ENCODE measurements around the gene RDH14. TPM values are rescaled to one million over a fixed set of nuclear protein-coding genes. Genes with fewer than 3 reads are reported as not detected.

Gene RDH14
- polyA plus RNA-seq, 1 experiment, result 25.1 TPM

DNA sequence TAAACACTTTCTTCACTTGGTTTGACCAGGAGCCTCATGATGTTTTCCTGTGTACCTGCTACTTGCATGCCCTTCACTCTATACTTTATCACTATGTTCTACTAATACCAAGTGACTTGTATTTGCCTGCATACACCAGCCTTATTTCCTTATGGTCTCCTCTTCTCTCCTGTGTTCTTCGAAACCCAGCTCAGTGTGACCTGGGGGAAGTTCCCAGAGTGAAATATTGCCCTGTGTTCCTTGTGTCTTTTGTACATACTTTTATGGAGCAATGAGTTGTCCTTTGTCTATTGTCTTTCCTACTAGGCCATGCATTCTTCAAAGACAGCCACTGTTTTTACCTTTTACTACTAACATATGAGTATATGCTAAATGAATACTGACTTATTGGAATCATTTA, 28.3 kb upstream of the RDH14 start:
- Histone ChIP-seq H3K4me3 (ENCODE audit: low read depth, low read length) (no peak overlapping the region), H3K27ac (ENCODE audit: low read depth, low read length) (no peak overlapping the region), H3K27me3 (ENCODE audit: control insufficient read depth, insufficient read depth, low read length) (no peaks in the 10 kb centered on the region), H3K9me3 (ENCODE audit: control insufficient read depth, insufficient read depth, low read length) (peaks cover 22% of the 10 kb centered on the region)
- DNase-seq (ENCODE audit: low read depth, low spot score), result no peak
- TF ChIP-seq, protein P1, sequence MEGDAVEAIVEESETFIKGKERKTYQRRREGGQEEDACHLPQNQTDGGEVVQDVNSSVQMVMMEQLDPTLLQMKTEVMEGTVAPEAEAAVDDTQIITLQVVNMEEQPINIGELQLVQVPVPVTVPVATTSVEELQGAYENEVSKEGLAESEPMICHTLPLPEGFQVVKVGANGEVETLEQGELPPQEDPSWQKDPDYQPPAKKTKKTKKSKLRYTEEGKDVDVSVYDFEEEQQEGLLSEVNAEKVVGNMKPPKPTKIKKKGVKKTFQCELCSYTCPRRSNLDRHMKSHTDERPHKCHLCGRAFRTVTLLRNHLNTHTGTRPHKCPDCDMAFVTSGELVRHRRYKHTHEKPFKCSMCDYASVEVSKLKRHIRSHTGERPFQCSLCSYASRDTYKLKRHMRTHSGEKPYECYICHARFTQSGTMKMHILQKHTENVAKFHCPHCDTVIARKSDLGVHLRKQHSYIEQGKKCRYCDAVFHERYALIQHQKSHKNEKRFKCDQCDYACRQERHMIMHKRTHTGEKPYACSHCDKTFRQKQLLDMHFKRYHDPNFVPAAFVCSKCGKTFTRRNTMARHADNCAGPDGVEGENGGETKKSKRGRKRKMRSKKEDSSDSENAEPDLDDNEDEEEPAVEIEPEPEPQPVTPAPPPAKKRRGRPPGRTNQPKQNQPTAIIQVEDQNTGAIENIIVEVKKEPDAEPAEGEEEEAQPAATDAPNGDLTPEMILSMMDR (IDR thresholded peaks at IDR 0.05; ENCODE audit: low read depth, low read length), result no peak
- POLR2A ChIA-PET, result no interaction called here
- CTCF ChIA-PET, result no interaction called here

GRCh38 chr2:18588049-18588448, 27.6 kb upstream of the RDH14 start:
- no peak overlapping the region for H3K27ac ChIP-seq (ENCODE audit: low read depth, low read length)
- no peak overlapping the region for H3K4me3 ChIP-seq (ENCODE audit: low read depth, low read length)
- no peak for DNase-seq (ENCODE audit: low read depth, low spot score)
- H3K27me3 ChIP-seq (ENCODE audit: control insufficient read depth, insufficient read depth, low read length), result no peaks in the 10 kb centered on the region
- TF ChIP-seq, protein P1 (IDR thresholded peaks at IDR 0.05; ENCODE audit: low read depth, low read length), result no peak
- peaks cover 24% of the 10 kb centered on the region for H3K9me3 ChIP-seq (ENCODE audit: control insufficient read depth, insufficient read depth, low read length)
- ChIA-PET CTCF (no interaction called here), POLR2A (no interaction called here)

GRCh38 chr2:18585526-18585925, 25.1 kb upstream of the RDH14 start:
- Histone ChIP-seq H3K9me3 (ENCODE audit: control insufficient read depth, insufficient read depth, low read length) (peaks cover 20% of the 10 kb centered on the region), H3K27me3 (ENCODE audit: control insufficient read depth, insufficient read depth, low read length) (no peaks in the 10 kb centered on the region), H3K4me3 (ENCODE audit: low read depth, low read length) (no peak overlapping the region), H3K27ac (ENCODE audit: low read depth, low read length) (no peak overlapping the region)
- CTCF ChIA-PET, result no interaction called here
- TF ChIP-seq, protein P1 (IDR thresholded peaks at IDR 0.05; ENCODE audit: low read depth, low read length), result no peak
- POLR2A ChIA-PET, result no interaction called here
- no peak for DNase-seq (ENCODE audit: low read depth, low spot score)

DNA sequence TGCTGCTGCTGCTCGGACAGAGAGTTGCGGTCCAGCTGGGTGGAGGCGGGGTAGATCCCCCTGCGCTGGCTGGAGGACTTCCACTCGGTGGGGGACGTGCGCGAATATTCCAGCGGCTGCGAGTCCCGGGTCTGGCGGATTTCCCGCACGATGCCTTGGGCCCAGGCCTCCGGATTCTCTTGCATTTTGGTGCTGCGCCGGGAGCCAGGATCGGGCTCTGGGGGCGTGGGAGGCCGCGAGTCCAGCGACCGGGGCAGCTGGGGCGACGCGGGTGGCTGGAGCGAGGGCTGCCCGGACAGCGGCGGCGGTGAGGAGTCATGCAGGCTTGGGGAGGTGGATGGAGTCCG, 24.1 kb upstream of the RDH14 start:
- CTCF ChIA-PET, result no interaction called here

DNA sequence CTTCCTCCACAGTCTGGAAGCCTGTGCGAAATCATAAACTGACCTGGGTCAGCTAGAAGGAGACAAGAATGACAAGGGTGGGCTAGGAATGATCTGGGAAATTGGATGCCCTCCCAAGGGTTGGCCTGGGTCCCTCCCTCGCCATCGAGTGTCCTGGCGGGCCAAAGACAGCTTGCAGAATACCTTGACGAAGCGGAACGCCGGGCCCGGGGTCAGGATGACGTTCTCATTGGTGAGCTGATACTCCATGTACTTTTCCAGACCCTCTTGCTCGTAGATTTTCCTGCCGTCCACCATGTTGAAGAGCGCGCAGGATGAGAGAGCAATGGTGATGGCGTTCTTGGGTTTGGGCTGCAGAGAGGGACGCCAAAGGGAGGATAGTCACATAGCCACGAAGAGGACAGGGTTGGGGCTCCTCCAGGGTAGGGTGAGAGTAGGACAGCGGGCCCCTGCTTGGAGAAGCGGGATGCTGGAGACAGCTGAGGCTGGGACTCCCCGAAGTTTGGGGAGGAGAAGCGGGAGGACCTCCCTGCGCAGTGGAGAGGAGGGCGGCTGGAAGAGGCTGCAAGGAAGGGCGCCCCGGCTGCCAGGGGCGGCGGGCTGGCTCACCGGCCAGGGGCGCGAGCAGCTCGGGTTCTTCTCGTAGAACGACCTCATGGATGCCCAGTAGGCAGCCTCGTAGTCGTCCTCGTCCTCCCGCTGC, 23.6 kb upstream of the RDH14 start:
- ChIA-PET POLR2A (no interaction called here), CTCF (no interaction called here)
- TF ChIP-seq, protein P1 (IDR thresholded peaks at IDR 0.05; ENCODE audit: low read depth, low read length), result no peak
- no peak overlapping the region for H3K4me3 ChIP-seq (ENCODE audit: low read depth, low read length)
- no peaks in the 10 kb centered on the region for H3K27me3 ChIP-seq (ENCODE audit: control insufficient read depth, insufficient read depth, low read length)
- peaks cover 20% of the 10 kb centered on the region for H3K9me3 ChIP-seq (ENCODE audit: control insufficient read depth, insufficient read depth, low read length)
- no peak overlapping the region for H3K27ac ChIP-seq (ENCODE audit: low read depth, low read length)
- DNase-seq (ENCODE audit: low read depth, low spot score), result no peak

More for the DNA sequence above, 24.1 kb upstream of the RDH14 start:
- DNase-seq (ENCODE audit: low read depth, low spot score), result no peak
- Histone ChIP-seq H3K27ac (ENCODE audit: low read depth, low read length) (no peak overlapping the region), H3K4me3 (ENCODE audit: low read depth, low read length) (no peak overlapping the region), H3K9me3 (ENCODE audit: control insufficient read depth, insufficient read depth, low read length) (peaks cover 20% of the 10 kb centered on the region), H3K27me3 (ENCODE audit: control insufficient read depth, insufficient read depth, low read length) (no peaks in the 10 kb centered on the region)
- POLR2A ChIA-PET, result no interaction called here
- TF ChIP-seq, protein P1 (IDR thresholded peaks at IDR 0.05; ENCODE audit: low read depth, low read length), result no peak
